ENCODE data around the gene DBNDD1.
"Not testable (repeated sequence)": the region's sequence is repeated elsewhere in the genome, so short reads cannot be mapped to it uniquely, and the experiment has no call there.

Gene DBNDD1

GRCh38 chr16:90018652-90019542 is at the start of gene DBNDD1:
Gene DBNDD1, minus strand, starts transcription at chr16:90019456. Its CDS starts 115 bp downstream, at chr16:90019341.
- no peak for DNase-seq (ENCODE audit: low read depth)

GRCh38 chr16:90061437-90061836 is 42.2 kb upstream of the DBNDD1 start:
- DNase-seq (ENCODE audit: low read depth) = no peak

- DNase-seq (ENCODE audit: low read depth) = no peak
These were observed 38.5 kb upstream of the DBNDD1 start for GRCh38 chr16:90057738-90058173.

GRCh38 chr16:90056521-90056920 is 37.3 kb upstream of the DBNDD1 start:
- not testable (repeated sequence) for DNase-seq (ENCODE audit: low read depth)

- DNase-seq (ENCODE audit: low read depth) = no peak
These were observed 36.1 kb upstream of the DBNDD1 start for GRCh38 chr16:90055371-90055770.

GRCh38 chr16:90054554-90054953 is 35.3 kb upstream of the DBNDD1 start:
- no peak for DNase-seq (ENCODE audit: low read depth)

- no peak for DNase-seq (ENCODE audit: low read depth)
These were observed 34.7 kb upstream of the DBNDD1 start for GRCh38 chr16:90053902-90054500.

- no peak for DNase-seq (ENCODE audit: low read depth)
These were observed 31.7 kb upstream of the DBNDD1 start for GRCh38 chr16:90050969-90051368.

GRCh38 chr16:90048737-90049330 is 29.6 kb upstream of the DBNDD1 start:
- no peak for DNase-seq (ENCODE audit: low read depth)

GRCh38 chr16:90048347-90048722 is 29.1 kb upstream of the DBNDD1 start:
- DNase-seq (ENCODE audit: low read depth) = no peak

- DNase-seq (ENCODE audit: low read depth) = no peak
These were observed 28.6 kb upstream of the DBNDD1 start for GRCh38 chr16:90047714-90048346.

- no peak for DNase-seq (ENCODE audit: low read depth)
These were observed 27.9 kb upstream of the DBNDD1 start for GRCh38 chr16:90046971-90047713.

GRCh38 chr16:90046122-90046970 is 27.1 kb upstream of the DBNDD1 start:
- DNase-seq (ENCODE audit: low read depth) = no peak

GRCh38 chr16:90044111-90044551 is 24.9 kb upstream of the DBNDD1 start:
- no peak for DNase-seq (ENCODE audit: low read depth)

- no peak for DNase-seq (ENCODE audit: low read depth)
These were observed 24.3 kb upstream of the DBNDD1 start for GRCh38 chr16:90043526-90043925.

GRCh38 chr16:90042946-90043514 is 23.8 kb upstream of the DBNDD1 start:
- no peak for DNase-seq (ENCODE audit: low read depth)

- DNase-seq (ENCODE audit: low read depth) = no peak
These were observed 22.7 kb upstream of the DBNDD1 start for GRCh38 chr16:90041896-90042473.

- DNase-seq (ENCODE audit: low read depth) = no peak
These were observed 21.1 kb upstream of the DBNDD1 start for GRCh38 chr16:90040152-90041023.

- DNase-seq (ENCODE audit: low read depth) = no peak
These were observed 18.0 kb upstream of the DBNDD1 start for GRCh38 chr16:90037276-90037675.

Measured in activated T-helper 9 cell treated with anti-CD3 and anti-CD28 coated beads, Interleukin-2, amount 50 U/mL, for 16 hours (primary cell).